ENCODE measurements around the gene MCRIP1. TPM values are rescaled to one million over a fixed set of nuclear protein-coding genes. Genes with fewer than 3 reads are reported as not detected.

The MCRIP1 gene
- total and polyA plus RNA-seq, 7 donors: 37.0 to 129 (median 116) TPM

DNA sequence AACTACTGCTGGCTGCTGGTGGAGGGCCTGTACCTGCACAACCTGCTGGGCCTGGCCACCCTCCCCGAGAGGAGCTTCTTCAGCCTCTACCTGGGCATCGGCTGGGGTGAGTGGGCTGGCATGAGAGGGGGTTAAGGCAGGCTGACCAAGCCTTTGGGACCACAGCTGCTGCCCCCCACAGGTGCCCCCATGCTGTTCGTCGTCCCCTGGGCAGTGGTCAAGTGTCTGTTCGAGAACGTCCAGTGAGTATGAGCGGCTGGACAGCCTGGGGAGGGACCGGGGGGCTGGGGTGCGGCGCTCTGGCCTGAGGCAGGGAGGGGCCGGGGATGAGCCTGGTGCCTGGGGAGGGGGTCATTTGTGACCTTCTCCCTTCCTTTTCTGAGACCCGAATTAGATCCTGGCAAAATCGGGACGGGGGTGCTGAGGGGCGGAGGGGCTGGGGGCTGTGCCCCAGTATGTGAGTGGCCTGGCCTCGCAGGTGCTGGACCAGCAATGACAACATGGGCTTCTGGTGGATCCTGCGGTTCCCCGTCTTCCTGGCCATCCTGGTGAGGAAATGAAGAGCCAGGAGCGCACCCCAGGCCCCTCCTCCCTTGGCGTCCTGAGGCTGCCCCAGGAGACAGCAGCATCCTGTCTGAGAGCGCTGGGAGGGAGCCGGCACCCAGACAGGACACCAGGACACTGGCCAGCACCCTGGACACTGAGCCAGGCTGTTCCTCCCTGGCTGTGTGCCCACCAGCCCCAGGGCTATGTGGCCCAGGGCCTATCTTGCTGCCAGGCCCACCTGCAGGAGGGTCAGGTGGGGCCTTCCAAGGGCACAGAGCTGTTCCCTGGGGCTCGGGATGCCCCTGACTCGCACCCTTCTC, 21.2 kb downstream of the MCRIP1 start:
- TF ChIP-seq EP300 (IDR thresholded peaks at IDR 0.05): no peak
- TF ChIP-seq POLR2A (IDR thresholded peaks at IDR 0.05): no peak
- TF ChIP-seq, protein P1, sequence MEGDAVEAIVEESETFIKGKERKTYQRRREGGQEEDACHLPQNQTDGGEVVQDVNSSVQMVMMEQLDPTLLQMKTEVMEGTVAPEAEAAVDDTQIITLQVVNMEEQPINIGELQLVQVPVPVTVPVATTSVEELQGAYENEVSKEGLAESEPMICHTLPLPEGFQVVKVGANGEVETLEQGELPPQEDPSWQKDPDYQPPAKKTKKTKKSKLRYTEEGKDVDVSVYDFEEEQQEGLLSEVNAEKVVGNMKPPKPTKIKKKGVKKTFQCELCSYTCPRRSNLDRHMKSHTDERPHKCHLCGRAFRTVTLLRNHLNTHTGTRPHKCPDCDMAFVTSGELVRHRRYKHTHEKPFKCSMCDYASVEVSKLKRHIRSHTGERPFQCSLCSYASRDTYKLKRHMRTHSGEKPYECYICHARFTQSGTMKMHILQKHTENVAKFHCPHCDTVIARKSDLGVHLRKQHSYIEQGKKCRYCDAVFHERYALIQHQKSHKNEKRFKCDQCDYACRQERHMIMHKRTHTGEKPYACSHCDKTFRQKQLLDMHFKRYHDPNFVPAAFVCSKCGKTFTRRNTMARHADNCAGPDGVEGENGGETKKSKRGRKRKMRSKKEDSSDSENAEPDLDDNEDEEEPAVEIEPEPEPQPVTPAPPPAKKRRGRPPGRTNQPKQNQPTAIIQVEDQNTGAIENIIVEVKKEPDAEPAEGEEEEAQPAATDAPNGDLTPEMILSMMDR (IDR thresholded peaks at IDR 0.05): no peak
- TF ChIP-seq POLR2AphosphoS5 (IDR thresholded peaks at IDR 0.05): no peak
- no peak for DNase-seq
- no peaks in the 10 kb centered on the region for H3K36me3 ChIP-seq
- H3K27ac ChIP-seq: no peak overlapping the region
- H3K4me1 ChIP-seq: no peaks in the 10 kb centered on the region
- peaks cover 2 to 77% (median 34%) of the 10 kb centered on the region in 3 donors for H3K27me3 ChIP-seq
- H3K9me3 ChIP-seq: no peaks in the 10 kb centered on the region
- intact Hi-C loops (cut with DNase I): no loop called here
- 83 to 84% methylated on average over 24 of the region's 24 CpGs for WGBS, 2 donors
- no peak overlapping the region for H3K4me3 ChIP-seq

GRCh38 chr17:81810892-81811704, 22.0 kb downstream of the MCRIP1 start:
- DNase-seq: no peak
- no peaks in the 10 kb centered on the region for H3K9me3 ChIP-seq
- no peak overlapping the region for H3K27ac ChIP-seq
- intact Hi-C loops (cut with DNase I): no loop called here
- no peaks in the 10 kb centered on the region for H3K36me3 ChIP-seq
- 82 to 90% methylated on average over 42 of the region's 42 CpGs for WGBS, 2 donors
- H3K4me1 ChIP-seq: no peaks in the 10 kb centered on the region
- H3K27me3 ChIP-seq: peaks cover 2 to 77% (median 43%) of the 10 kb centered on the region in 3 donors
- no peak overlapping the region for H3K4me3 ChIP-seq
- TF ChIP-seq, protein P1 (IDR thresholded peaks at IDR 0.05): no peak
- TF ChIP-seq POLR2AphosphoS5 (IDR thresholded peaks at IDR 0.05): no peak
- TF ChIP-seq EP300 (IDR thresholded peaks at IDR 0.05): no peak
- TF ChIP-seq POLR2A (IDR thresholded peaks at IDR 0.05): no peak

- Histone ChIP-seq H3K27me3 (peaks cover 2 to 79% (median 49%) of the 10 kb centered on the region in 3 donors), H3K4me1 (no peaks in the 10 kb centered on the region), H3K36me3 (no peaks in the 10 kb centered on the region), H3K4me3 (no peak overlapping the region), H3K9me3 (no peaks in the 10 kb centered on the region), H3K27ac (no peak overlapping the region)
- WGBS, 2 donors: 69 to 78% methylated on average over 8 of the region's 8 CpGs
- intact Hi-C loops (cut with DNase I): no loop called here
- TF ChIP-seq EP300 (IDR thresholded peaks at IDR 0.05): no peak
- TF ChIP-seq POLR2A (IDR thresholded peaks at IDR 0.05): no peak
- no peak for TF ChIP-seq POLR2AphosphoS5 (IDR thresholded peaks at IDR 0.05)
- TF ChIP-seq, protein P1 (IDR thresholded peaks at IDR 0.05): no peak
- no peak for DNase-seq
These were observed 22.6 kb downstream of the MCRIP1 start for GRCh38 chr17:81810476-81810875.

GRCh38 chr17:81809556-81809998, 23.5 kb downstream of the MCRIP1 start:
- Histone ChIP-seq H3K27ac (no peak overlapping the region), H3K9me3 (no peaks in the 10 kb centered on the region), H3K36me3 (no peaks in the 10 kb centered on the region), H3K27me3 (peaks cover 10 to 83% (median 57%) of the 10 kb centered on the region in 3 donors), H3K4me3 (no peak overlapping the region), H3K4me1 (peaks cover 0 to 6% (median 4%) of the 10 kb centered on the region in 4 donors)
- no peak for TF ChIP-seq EP300 (IDR thresholded peaks at IDR 0.05)
- intact Hi-C loops (cut with DNase I): no loop called here
- DNase-seq: no peak
- 59 to 72% methylated on average over 7 of the region's 7 CpGs for WGBS, 2 donors
